Measurements from ENCODE around the gene SRGAP3.

GRCh38 chr3:8997151-8997550 lies 252.3 kb downstream of the SRGAP3 start:
- TF ChIP-seq CTCF (IDR thresholded peaks at IDR 0.05): no peak
- no peak for TF ChIP-seq POLR2AphosphoS5 (IDR thresholded peaks at IDR 0.05)
- TF ChIP-seq POLR2A (IDR thresholded peaks at IDR 0.05): no peak
- TF ChIP-seq EP300 (IDR thresholded peaks at IDR 0.05; ENCODE audit: low read depth): no peak
